Fibroblast of skin of right quadriceps (primary cell): ENCODE results near the gene CLEC16A.

ENCODE experiments used
- DNase-seq: peaks from one replicate; pipeline ENCODE4 v3.0.0-alpha.2; 2013

CLEC16A gene

DNA sequence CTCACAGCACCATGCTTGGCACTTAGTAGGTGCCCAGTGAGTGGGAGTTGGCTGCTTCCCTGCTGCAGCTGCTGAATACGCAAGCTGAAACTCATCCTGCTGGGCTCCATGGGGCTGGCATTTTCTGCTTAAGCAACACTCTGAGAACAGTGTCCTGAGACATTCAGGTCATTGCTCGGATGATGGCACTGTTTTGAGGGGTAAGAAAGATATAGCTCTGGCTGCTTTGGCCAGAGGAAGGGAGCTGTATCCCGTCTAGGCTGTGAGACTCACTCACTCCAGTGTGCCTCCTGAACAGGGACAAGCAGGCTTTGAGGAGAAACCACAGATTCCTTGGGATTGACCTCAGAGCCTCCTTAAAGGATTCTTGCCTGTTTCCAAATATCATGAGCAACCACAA lies 120.5 kb downstream of the CLEC16A start:
- no peak for DNase-seq

DNA sequence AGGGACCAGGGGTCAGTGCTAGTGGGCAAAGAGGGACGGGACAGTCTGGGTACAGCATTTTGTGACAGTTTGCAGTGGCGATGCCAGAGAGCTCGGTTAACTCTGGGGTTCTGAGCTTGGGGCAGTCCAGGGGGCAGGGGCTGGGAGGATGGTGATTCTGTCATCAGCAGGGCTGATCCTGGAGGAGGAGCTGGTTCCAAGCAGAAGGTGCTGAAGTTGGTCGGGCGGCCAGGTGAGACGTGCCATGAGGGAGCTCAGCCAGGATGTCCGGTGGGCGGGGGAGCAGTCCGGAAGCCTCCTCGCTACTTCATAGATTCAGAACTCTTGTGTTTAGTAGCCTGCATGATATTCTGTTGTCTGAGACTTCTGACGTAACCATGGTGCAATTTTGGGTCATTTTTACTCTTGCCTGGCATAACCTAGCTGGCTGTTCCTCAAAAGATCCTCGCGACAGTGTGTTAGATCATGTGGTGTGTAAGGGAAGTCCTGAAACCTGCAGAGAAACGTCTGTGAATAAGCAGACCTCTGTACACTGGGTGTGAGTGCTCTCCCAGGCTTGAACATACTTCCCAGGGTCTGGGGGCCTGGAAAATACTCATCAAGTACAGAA lies 122.0 kb downstream of the CLEC16A start:
- DNase-seq = no peak

DNA sequence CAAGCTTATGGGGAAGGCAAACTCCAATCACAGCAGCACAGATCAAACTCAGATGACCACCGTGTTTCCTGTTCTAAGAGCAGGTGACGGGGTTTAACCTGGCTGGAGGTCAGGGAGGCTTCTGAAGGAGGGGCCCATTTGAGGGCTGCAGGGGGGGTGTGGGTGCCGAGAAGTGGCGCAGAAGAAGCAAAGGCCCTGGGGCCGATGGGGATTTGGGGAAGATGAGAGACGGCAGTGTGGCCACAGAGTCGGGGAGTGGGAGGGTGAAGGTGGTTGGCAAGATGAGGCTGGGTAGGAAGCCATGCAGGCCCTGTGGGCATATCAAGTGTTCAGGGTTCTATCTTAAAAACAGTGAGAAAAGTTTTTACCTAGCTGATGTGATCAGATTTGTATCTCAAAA lies 122.9 kb downstream of the CLEC16A start:
- DNase-seq = no peak

- no peak for DNase-seq
Observed at GRCh38 chr16:11067697-11068141, 123.4 kb downstream of the CLEC16A start.

- DNase-seq = no peak
Observed at GRCh38 chr16:11071829-11072228, 127.5 kb downstream of the CLEC16A start.

GRCh38 chr16:11072420-11073153 lies 128.2 kb downstream of the CLEC16A start:
- DNase-seq = peak; percentile 50

- DNase-seq = no peak
Observed at GRCh38 chr16:11073407-11073999, 129.1 kb downstream of the CLEC16A start.

GRCh38 chr16:11074131-11074530 lies 129.8 kb downstream of the CLEC16A start:
- no peak for DNase-seq

GRCh38 chr16:11075163-11075562 lies 130.8 kb downstream of the CLEC16A start:
- DNase-seq = no peak

DNA sequence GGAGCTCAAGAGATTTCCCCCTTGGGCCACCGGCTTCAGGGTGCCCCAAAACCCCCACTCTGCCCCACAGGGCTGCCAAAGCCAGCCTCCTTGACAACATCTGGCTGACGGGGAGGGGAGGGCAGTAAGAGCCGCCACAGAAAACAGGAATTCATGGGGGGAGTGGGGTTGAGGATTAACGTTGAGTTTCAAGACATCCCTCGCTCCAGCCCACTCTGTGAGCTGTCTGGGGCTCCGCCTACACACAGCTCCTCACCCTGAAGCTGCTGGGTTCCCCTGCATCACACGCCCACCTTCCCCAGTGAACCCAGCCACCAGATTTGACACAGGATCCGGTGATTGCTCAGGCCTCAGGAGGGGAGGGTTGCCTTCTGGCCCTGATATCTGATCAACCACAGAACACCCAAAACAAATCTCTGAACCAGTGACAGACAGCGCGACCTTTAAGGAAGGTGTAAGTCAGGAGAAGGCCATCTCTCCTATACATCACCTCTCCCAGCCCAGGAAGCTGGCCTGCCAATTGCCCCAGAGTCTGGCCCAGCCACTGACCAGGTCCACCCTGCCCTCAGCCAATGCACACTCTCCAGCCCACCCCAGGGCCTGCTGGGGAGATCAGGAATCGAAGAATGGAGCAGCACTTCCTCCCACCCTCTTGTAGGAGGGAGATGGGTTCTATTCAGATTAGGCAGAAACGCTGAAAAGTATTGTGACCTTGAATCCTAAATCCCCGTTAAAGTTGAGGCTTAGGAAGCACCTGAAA lies 132.1 kb downstream of the CLEC16A start:
- no peak for DNase-seq

DNA sequence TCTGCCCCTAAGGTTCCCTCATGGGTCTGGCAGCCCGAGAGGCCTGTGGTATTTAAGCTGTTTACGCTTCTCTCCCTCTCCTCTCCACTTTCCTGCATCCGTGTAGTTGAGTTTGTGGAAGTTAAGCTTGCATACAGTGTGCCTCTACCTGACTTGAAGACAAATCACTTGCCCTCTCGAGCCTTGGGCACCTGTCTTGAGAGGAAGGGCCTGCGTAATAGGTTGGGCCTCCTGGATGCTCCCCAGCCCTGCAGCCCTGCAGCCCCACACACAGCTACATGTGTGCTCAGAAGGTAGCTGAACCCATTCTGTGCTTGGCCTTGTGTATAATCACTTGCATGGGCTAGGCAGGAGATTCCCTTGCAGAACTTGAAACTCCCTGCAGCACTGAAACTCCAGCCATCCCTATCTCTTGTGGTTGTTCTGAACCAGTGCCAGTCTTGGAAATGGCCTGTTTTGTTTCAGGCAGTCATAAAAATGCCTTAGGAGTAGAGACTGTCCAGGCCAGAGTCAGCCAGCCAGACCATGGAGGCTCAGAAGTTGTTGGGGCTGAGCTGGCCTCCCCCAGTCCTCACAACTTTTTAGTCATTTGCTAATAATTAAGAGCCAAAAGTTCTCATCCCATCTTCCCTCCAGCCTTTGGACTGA lies 134.6 kb downstream of the CLEC16A start:
- DNase-seq = peak; percentile 90

GRCh38 chr16:11079652-11080187 lies 135.4 kb downstream of the CLEC16A start:
- peak; percentile 99 for DNase-seq

DNA sequence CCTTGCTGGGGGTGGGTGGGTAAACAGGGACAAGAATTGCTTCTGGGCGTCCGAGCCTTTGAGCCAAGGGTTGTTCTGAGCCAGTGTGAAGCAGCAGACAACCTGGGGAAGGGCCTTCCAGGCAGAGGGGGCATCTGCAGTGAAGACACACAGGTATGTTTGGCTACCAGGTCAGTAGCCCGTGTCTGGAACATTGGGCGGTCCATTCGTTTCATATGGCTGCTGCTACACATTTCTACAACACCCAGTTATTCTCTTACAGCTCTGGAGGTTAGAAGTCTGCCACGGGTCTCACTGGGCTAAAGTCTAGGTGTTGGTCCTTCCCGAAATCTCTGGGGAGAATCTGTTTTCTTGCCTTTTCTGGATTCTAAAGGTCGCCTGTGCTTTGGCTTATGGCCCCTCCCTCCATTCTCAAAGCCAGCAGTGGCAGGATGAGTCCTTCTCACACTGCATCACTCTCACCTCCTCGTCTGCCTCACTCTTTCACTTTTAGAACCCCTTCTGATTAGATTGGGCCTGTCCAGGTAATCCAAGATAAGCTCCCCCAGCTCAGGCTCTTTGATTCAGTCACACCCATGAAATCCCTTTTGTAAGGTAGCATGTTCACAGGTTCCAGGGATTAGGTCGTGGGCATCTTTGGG lies 136.1 kb downstream of the CLEC16A start:
- no peak for DNase-seq

- no peak for DNase-seq
Observed at GRCh38 chr16:11080999-11081630, 136.8 kb downstream of the CLEC16A start.

DNA sequence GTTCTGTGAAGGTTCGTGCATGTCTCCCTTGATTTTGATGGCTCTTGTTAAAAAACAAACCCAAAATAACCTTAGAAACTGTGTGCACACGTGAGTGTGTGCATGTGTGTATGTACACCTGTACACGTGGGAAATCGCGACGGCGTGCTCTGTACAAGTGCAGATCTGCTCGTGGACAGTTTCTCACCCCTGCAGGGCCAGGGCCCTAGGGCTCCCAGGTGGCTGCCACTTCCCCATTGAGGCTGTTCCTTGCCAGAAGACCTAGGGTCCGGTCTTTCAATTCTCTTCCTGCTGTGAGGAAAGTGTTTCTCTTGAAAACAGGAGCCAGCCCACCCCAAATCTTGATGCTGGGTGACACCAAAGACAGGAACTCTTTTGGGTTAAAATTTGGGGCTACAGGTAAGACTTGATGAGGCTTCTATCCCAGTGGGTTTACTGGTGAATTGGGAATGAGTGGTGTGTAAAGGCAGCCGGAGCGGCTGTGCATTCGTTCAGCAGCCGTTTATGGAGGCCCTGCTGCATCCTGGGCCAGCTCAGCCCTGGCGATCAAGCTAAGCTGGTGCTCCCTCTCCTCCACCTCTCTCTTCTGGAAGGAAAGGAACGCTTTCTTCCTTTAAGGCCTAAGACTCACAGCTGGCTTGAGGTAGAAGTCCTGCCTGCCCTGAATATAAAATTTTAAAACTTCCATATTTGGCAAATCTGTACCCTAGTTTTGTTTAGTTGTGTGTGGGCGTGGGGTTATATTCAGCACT lies 137.9 kb downstream of the CLEC16A start:
- no peak for DNase-seq

GRCh38 chr16:11082860-11083388 lies 138.6 kb downstream of the CLEC16A start:
- DNase-seq = no peak

DNA sequence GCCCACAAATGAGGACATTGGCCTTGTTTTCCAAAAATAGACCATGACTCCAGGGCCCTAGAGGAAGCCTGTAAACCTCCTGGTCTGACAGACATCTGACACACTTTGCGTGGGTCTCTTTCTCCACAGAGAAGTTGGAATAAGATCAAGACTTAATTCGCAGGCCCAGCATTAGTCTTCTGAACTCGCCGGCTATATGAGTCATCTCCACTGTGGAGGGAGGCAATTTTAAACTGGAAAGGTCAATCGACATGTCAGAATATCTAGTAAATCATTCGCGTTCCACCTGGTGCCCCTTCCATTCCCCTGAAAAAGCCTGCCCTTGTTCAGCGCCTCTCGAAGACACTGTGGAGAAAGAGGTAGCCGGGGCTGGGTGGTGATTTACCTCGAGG lies 140.1 kb downstream of the CLEC16A start:
- peak; percentile 79 for DNase-seq

- DNase-seq = no peak
Observed at GRCh38 chr16:11084876-11085485, 140.6 kb downstream of the CLEC16A start.

GRCh38 chr16:11085916-11086315 lies 141.6 kb downstream of the CLEC16A start:
- DNase-seq = no peak

DNA sequence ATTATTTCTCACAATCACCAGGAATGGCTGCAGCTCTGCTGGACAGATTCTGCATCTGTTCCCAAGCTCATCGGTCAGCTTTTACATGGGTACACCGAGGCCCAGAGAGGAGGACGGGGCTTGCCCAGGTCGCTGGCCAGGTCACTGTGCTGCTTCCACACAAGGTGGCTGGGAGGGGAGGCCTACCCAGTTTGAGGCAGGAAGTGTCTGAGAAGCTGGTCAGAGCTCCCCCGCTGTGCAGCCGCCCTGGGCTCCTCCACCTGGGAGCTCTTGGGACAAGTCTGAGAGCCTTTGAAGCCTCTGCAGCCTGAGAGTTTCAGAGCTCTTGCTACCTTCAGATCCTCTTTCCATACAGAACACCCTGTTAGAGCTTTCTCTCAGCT lies 143.3 kb downstream of the CLEC16A start:
- no peak for DNase-seq
